ENCODE data around the gene MIER2.

DNA sequence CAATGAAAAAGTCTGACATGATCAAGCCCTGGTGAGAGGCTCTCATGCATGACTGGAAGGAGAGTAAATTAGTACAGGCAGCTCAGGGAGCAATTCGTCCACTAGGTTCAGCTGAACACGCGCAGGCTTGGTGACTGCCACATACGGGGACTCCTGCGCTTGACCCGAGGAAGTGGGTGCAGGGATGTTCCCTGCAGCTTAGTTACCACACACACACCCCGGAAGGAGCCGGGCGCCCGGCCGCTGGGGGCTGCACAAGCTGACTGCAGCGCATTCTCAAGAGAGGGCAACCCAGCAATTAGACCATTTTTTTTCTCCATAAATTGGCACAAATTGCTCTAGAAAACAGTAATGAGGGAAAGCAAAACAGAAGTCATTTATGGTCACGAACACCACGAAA, 23.0 kb upstream of the MIER2 start:
- TF ChIP-seq, protein P1, sequence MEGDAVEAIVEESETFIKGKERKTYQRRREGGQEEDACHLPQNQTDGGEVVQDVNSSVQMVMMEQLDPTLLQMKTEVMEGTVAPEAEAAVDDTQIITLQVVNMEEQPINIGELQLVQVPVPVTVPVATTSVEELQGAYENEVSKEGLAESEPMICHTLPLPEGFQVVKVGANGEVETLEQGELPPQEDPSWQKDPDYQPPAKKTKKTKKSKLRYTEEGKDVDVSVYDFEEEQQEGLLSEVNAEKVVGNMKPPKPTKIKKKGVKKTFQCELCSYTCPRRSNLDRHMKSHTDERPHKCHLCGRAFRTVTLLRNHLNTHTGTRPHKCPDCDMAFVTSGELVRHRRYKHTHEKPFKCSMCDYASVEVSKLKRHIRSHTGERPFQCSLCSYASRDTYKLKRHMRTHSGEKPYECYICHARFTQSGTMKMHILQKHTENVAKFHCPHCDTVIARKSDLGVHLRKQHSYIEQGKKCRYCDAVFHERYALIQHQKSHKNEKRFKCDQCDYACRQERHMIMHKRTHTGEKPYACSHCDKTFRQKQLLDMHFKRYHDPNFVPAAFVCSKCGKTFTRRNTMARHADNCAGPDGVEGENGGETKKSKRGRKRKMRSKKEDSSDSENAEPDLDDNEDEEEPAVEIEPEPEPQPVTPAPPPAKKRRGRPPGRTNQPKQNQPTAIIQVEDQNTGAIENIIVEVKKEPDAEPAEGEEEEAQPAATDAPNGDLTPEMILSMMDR (IDR thresholded peaks at IDR 0.05; ENCODE audit: low read length): no peak
- no peak for TF ChIP-seq EZH2 (IDR thresholded peaks at IDR 0.05; ENCODE audit: borderline replicate concordance, low read length)

Data from OCI-LY1 (cell line).